Glomerular endothelial cell (primary cell): Measurements from ENCODE around the gene DLX3. TPM values are rescaled to one million over a fixed set of nuclear protein-coding genes. Genes with fewer than 3 reads are reported as not detected.

Experiments
- DNase-seq: peaks from one replicate; pipeline ENCODE4 v3.0.0-alpha.2; 2011; ENCODE audit warnings: low read depth, low spot score; ENCODE audit errors: extremely low read depth
- total RNA-seq: library from RNA; depleted of rRNA; stranded (reverse); fragments of >200 nt; gene quantifications from 2 replicates; pipeline ENCODE4 v1.2.3, GENCODE V29; 2015

The DLX3 gene
- total RNA-seq, 1 donor from 2014 or later: not detected

DNA sequence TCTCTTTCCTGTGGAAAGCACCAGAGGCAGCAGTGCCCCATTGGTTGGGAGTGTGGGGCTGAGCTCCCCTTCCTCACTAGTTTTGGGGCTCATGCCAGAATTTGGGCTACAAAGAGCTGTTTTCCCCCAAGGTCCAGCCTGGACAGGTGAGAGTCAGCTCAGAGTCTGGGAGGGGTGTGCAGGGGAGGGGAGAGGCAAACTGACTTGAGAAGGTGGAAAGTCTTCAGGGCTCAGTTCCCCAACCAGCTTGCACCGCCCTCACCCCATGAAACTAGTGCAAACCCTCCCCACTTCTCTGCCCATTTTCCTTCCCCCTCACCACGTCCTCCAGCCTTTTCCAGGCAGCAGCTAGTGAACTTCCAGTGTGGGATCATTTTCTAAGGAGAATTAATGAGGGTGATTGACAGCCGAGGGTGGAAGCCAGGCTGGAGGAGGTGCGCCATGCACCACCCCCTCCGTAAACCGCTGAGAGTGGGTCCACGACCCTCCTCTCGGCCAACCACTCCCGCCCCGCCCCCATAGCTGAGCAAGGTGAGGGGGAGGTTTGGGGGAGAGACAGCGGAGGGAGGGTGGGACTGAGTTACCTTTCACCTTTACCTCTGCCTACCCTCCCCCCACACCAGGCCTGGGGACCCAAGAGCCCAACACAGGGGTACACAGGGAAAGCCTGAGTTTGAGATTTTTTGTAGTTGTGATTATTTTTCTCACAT is 32.3 kb downstream of the DLX3 start:
- DNase-seq: no peak

DNA sequence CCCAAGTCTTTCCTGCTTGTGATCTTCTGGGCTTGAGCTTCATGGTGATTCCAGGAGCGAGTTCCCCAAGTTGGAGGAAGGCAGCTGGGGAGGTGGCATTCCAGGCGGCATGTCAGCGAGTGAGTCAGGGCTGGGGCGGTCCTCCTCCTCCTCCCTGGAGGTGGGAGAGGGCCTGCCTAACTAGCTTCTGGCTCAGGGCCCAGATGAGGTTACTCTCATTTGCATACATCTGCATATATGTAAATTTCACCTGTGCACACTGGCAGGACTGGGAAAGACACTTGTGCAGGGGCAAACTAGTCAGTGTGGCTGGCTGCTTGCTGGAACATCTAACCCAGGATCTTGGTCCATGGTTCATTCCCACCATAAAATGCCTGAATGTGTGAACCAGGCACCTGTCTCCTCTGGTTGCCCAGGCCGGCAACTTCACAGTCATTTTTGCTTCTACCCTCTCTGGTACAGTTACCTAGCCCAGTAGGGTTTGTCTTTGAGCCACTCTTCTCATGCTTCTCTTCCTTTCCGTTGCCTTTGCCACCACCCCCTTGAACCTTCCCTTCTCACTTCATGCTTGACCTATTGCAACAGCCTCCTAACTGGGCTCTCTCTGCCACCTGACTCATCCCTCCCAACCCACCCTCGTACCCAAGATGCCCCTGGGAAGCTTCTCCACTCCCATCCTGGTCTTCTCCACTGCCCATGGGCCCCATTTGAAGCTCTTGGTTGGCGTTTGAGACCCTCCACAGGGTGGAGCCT is 35.7 kb downstream of the DLX3 start:
- no peak for DNase-seq

DNA sequence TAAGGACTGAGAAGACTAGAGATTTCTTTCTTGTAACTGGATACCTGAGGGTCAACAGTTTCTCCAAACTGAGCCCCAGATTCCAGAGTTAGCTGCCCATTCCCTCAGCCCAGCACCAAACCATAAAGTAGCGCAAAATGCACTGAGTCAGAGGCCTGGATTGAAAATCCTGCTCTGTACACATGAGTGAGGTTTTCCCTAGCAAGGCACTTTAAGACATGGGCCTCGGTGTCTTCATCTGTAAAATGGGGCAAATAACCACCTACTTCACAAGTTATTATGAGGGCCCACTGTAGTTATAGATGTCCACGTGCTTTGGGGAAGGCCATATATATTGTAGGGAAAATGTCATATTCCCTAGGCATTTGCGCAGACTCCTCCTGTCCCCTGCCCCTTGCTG is 36.3 kb downstream of the DLX3 start:
- DNase-seq: no peak

DNA sequence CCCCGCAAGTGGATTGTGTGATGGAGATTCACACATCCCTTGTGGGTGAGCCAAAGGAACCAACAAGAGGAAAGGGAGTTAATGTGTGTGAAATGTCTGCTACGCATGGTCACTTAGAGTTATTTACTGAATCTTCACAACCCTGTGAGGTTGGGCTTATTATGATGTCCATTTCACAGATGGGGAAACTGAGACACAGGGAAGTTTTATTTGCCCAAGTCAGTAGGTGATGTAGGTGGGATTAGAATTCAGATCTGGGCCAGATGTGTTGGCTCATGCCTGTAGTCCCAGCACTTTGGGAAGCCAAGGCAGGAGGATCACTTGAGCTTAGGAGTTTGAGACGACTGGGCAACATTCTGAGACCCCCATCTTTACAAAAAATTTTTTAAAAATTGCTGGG is 37.7 kb downstream of the DLX3 start:
- DNase-seq: no peak

DNA sequence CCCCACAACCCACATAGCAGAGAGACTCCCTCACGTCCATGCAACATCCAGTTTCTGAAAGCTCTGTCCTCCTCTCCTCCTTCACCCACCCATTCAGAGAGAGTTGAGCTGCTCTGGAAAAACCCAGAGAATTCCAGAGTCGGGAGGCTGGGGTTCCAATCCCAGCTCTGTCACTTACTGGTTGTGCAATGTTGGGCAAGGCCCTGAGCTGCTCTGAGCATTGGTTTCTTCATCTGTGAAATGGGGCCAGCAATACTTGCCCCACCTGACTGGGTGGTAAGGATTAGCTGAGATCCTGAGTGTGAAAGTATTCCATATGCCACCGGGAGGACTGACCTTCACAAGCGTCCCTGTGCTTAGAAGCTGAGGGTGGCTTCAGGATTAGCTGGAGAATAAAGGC is 38.2 kb downstream of the DLX3 start:
- no peak for DNase-seq

DNA sequence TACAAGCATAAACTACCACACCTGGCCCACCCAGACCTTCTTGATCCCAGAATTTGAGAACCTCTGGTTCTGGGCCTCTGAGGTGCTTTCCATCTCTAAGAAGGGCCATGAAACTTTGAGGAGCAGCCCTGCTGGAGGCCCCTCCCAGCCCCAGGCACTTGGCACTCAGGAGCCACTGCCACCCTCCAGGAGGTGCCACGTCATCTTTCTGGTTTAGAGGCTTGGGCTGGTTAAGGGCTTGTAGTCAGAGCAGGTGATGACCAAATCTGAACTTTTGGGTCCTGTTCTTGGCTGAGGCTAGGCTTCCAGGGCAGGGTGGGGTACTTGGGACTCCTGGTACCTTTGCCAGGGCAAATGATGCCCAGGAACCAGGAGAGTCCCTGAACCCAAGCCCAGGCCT is 39.9 kb downstream of the DLX3 start:
- no peak for DNase-seq

DNA sequence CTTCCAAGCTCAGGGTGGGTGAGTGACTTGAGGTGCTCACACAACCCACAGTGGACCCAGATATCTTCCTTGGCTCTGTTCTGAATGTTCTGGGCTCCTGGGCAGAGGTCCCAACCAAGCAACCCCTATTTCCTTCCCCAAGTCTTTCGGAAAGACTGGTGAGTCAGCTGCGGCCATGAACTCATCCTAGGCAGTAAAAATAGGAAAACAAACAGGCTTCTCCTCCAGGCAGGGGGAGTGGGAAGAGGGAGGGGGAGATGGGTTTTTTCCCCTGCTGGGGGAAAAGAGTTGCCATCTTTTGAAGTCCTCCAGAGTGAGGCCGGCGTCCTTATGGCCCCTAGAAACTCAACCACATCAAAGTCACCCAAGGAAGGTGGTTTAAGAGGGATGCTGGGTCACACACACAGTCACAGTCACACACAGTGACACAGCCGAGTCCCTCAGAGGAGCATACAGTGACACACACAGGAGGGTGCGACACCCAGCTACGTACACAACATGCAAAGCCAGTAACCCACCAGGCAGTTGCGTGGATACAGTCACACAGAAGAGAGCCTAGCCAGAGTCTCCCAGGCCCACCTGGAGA is 42.0 kb downstream of the DLX3 start:
- DNase-seq: peak; percentile 16

DNA sequence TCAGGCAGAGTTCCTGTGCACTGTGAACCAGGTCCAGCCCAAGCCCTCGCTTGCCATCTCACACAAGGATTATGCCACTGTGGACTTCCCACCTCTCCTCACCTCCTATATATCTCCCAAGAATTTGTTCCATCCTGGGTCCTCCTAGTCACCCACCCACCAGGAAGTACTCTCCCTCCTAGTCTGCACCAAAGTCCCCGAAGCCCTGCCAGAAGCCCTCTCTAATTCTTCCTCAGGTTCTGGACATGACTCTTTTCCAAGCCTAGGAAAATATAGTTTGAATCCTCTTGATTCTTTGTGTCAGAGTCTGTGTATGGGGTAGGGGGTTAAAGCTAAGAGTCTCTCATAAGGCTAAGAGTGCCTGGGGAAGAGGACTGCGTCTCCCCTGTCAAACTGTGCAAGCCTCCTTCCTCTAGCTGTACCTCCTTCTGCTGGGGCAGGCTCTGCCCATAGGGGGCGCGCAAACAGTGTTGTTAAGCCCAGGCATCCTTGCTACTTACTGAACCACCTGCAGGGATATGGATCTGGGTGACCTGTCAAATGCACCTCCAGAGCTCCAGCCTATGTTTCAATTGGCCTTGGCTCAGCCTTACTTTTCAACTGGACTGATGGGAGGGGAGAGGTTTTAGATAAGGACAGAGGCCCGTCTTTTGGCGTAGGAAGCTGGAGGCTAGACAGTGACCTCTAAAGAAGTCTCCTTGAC is 42.7 kb downstream of the DLX3 start:
- peak; percentile 20 for DNase-seq

DNA sequence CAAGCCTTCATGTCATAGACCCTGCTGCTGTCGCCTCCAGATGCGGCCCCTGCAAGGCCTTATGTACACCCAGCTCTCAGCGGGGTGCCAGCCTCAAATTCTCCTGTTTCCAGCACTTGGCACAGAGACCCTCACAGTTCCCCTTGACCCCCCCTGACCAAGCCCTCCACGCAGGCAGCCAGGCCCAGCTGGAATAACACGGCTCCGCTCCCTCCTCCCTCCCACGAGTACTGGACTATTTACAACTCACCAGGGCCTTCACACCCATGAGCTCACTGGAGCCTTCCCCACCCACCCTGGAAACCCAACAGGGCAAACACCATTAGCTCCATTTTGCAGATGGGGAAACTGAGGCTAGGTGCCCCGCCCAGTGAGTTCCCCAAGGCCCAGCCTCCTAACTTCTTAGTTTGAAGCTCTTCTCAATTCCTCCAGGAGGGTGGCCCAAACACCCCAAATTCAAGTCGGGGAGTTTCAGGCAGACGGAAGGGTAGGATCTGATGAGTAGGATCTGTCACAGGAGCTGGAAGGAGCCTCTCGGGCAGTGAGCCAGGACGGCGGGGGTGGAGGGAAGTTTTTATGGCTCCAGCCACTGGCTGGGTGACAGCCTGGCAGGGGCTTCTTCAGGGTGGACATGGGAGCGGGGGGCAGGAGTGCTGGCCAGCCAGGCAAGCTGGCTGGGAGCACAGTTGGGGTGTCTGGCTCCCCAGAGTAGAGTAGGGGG is 43.5 kb downstream of the DLX3 start:
- no peak for DNase-seq

DNA sequence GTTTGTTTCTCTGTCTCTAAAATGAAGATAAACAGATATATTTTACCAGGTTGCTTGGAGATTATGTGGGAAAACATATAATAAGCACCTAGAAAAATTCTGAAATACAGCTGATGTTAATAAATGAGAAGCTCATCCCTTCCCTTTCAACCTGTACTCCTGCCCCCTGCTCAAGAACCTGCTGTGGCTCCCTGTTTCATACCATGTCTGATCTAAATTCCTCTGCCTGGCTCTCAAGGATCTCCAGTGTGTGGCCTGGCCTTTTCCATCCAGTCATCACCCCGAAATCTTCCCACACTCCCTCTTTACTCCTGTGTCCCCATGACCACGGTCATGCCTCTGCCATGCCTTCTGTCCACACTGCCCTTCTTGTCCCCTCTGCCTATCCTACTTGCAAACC is 45.4 kb downstream of the DLX3 start:
- no peak for DNase-seq

DNA sequence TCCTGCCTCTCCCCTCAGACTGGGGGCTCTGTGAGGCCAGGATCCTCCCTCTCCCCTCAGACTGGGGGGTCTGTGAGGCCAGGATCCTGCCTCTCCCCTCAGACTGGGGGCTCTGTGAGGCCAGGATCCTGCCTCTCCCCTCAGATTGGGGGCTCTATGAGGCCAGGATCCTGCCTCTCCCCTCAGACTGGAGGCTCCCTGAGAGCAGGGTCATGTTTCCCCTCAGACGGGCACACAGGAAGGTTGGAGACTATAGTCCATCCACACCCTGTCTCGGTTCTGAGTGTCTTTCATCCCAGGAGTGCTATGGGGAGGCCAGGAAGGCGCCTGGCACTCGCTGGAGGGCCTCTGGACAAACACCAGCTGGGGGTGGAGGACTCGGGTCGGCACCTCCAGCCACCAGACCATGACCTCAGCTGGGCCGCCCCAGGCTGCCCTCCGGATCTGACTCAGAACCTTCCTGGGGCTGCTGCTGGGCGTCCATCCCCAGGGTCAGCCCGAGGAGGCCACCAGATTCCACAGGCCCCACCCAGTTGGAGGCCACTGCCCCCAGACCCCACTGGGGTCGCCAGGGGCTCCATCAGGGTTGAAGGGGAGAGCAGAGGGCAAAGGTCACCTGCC is 48.0 kb downstream of the DLX3 start:
- no peak for DNase-seq

DNA sequence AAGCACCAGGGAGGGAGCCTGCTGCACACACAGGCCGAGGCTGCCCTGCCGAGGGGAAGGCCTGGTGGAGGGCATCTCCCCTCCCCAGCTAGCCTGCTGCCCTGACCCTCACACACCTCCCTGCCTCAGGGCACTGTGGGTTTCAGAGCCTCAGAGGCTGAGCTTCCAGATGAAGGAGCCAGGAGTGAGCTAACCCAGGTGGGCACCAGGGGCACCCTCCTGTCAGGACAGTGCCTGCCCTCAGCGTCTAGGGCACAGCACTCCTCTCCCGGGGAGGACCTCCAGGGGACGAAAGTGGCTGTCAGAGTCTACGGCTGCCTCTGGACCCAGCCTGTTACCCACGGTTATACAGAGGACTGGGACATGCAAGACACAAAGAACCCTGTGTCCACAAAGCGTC is 48.8 kb downstream of the DLX3 start:
- DNase-seq: no peak

DNA sequence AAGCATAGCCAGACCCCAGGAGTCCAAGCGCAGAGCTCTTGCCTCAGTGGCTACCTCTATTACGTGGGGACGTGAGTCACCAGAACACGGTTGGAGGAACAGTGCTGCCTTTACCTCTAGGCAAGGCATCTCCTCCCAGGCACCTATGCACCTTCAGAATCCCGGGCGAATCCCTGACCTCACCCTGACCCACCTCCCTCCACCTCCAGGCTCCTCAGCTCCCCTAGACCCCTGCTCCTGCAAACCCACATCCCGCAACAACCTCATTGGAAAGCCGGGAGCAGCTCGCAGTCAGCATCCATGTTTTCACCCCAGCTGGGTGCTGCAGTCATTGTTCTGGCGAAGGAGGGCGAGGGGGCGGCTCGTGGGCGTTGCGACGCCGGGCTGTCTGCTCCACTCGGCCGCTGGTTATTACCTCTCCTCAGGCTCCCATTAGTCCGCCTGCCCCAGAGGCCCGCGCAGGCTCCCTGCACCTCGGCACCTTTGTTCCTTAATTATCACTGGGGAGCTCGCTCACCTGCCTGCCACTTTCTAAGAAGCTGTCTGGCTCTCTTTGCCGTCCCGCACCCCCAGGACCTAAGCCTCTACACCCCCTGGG is 50.7 kb downstream of the DLX3 start:
- DNase-seq: no peak

DNA sequence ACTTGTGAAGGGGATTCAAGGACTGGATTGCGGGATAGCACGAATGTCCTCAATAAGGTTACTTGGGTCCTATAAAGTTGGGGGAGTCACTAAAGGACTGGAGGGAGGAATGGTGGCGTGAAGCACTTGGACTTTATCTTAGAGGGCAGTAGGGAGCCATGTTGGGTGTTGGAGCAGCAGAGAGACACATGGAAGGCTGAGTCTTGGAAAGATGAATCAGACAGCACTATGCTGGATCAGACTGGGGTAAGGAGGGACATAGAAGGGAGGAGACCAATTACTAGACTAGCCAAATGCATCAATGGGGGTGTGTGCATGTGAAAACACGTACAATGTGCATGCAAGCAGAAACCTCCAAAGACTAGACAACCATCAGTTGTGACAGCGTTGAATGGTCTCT is 52.1 kb downstream of the DLX3 start:
- DNase-seq: no peak

DNA sequence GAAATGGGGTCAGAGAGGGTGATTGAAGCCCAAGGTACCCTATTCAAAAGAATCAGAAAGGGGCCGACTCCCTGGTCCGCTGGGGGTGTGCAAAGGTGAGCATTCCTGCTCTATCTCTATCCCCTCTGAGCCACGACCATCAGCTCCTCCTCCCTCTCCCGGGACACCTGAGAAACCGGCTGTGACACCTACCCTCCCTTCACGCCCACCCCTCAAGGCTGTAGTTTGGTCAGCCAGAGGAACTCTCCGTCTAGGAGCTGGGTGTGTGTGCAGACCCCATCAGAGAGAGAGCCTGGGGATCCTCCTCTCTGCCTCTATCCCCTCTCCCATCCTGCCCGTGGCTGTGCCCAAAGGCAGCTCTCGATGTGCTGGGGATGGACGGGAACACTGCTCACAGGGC is 53.6 kb downstream of the DLX3 start:
- no peak for DNase-seq

Other genes starting within 250 kb of the DLX3 start
- gene FAM117A, start 231.1 kb downstream of the DLX3 start, total RNA-seq: 4.0 and 8.1 TPM in 2 replicates
- 23.7 and 34.4 TPM in 2 replicates for gene KAT7, start 206.5 kb downstream of the DLX3 start, total RNA-seq
- gene TAC4, start 147.2 kb downstream of the DLX3 start, total RNA-seq: not detected in 2 replicates
- gene DLX4, start 26.0 kb downstream of the DLX3 start, total RNA-seq: not detected in 2 replicates
- 331 and 341 TPM in 2 replicates for gene ITGA3, start 60.9 kb upstream of the DLX3 start, total RNA-seq
- 23.5 and 26.9 TPM in 2 replicates for gene PDK2, start 100.1 kb upstream of the DLX3 start, total RNA-seq
- gene SAMD14, start 134.9 kb upstream of the DLX3 start, total RNA-seq: 9.6 and 24.9 TPM in 2 replicates
- 35.6 and 56.6 TPM in 2 replicates for gene PPP1R9B, start 155.5 kb upstream of the DLX3 start, total RNA-seq
- not detected in 2 replicates for gene SGCA, start 170.8 kb upstream of the DLX3 start, total RNA-seq
- 118 and 702 TPM in 2 replicates for gene COL1A1, start 206.4 kb upstream of the DLX3 start, total RNA-seq